Gastrocnemius medialis (tissue), 4 donors: ENCODE measurements around the gene BBOF1.

Source experiments
- CTCF ChIP-seq, 5 experiments: fragments of 450-650 bp in 3 of 5; fragments of 200-600 bp in 2 of 5; sonication (generic) in 2 of 5; IDR thresholded peaks in 4 of 5; conservative IDR thresholded peaks in 1 of 5; 1 replicate in 4 of 5; 2 replicates in 1 of 5; pipeline ENCODE4 v1.5.1; 2016 to 2019; ENCODE audit warnings: antibody characterized with exemption in 5 of 5, mild to moderate bottlenecking in 3 of 5, moderate library complexity in 3 of 5
- POLR2A ChIP-seq, 2 donors: fragments of 450-650 bp; IDR thresholded peaks; one replicate each; pipeline ENCODE4 v1.6.1; 2017; ENCODE audit warnings: antibody characterized with exemption in 2 of 2, mild to moderate bottlenecking in 2 of 2, moderate library complexity in 2 of 2

GRCh38 chr14:74089251-74090020 is 70.3 kb downstream of the BBOF1 start:
- no peak for TF ChIP-seq CTCF (IDR thresholded peaks at IDR 0.05 in 4 of 5, conservative IDR thresholded peaks at IDR 0.05 in 1 of 5)
- TF ChIP-seq POLR2A (IDR thresholded peaks at IDR 0.05): no peak
